ENCODE data around the gene HINT3.

Gene HINT3

DNA sequence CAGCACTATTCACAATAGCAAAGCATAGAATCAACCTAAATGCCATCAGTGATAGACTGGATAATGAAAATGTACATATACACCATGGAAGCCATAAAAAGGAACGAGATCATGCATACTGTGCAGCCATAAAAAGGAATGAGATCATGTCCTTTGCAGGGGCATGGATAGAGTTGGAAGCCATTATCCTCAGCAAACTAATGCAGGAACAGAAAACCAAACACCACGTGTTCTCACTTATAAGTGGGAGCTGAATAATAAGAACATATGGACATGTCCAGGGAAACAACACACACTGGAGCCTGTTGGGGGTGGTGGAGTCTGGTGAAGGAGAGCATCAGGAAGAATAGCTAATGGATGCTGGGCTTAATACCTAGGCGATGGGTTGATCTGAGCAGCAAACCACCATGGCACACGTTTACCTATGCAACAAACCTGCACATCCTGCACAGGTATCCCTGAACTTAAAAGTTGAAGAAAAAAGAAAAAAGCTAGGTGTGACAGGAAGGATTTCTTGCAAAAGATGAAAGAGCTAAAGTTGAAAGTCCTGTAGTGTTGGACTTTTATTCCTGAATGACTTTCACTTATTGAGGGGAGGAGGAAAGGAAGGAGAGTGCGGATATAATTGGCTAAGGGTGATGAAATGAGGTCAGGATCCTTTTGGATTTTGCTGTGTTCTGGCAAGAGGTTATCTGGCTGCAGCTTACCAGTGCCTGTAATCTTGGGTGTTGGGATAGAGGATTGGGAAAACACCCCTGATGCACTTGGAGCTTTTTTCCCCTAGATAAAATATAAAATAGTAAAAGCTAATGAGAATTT, 38.3 kb downstream of the HINT3 start:
- Histone ChIP-seq H3K27ac (ENCODE audit: low read depth, low read length, poor library complexity, severe bottlenecking) (no peak overlapping the region), H3K4me3 (ENCODE audit: low read depth, low read length, poor library complexity, severe bottlenecking) (no peak overlapping the region), H2AFZ (ENCODE audit: low read length) (no peak overlapping the region), H3K27me3 (ENCODE audit: insufficient read depth, low read length) (no peaks in the 10 kb centered on the region), H3K4me1 (ENCODE audit: insufficient read depth, low read length, severe bottlenecking) (peaks cover 12% of the 10 kb centered on the region), H3K9ac (ENCODE audit: low read length) (no peak overlapping the region), H3K79me2 (ENCODE audit: insufficient read depth, low read length) (peaks cover 36% of the 10 kb centered on the region), H3K9me3 (ENCODE audit: low read length) (no peaks in the 10 kb centered on the region), H3K4me2 (ENCODE audit: low read length) (no peak overlapping the region), H3F3A (ENCODE audit: insufficient read depth, low read length) (no peaks in the 10 kb centered on the region; the same call in 1 of the 2 replicates), H3K9me2 (ENCODE audit: low read depth, low read length) (no peaks in the 10 kb centered on the region), H3K36me3 (ENCODE audit: insufficient read depth, low read length) (peaks cover 35% of the 10 kb centered on the region), H4K20me1 (ENCODE audit: insufficient read depth, low read length) (no peaks in the 10 kb centered on the region)
- no peak for TF ChIP-seq EZH2 (IDR thresholded peaks at IDR 0.05; ENCODE audit: borderline replicate concordance, low read length)
- TF ChIP-seq, protein P1, sequence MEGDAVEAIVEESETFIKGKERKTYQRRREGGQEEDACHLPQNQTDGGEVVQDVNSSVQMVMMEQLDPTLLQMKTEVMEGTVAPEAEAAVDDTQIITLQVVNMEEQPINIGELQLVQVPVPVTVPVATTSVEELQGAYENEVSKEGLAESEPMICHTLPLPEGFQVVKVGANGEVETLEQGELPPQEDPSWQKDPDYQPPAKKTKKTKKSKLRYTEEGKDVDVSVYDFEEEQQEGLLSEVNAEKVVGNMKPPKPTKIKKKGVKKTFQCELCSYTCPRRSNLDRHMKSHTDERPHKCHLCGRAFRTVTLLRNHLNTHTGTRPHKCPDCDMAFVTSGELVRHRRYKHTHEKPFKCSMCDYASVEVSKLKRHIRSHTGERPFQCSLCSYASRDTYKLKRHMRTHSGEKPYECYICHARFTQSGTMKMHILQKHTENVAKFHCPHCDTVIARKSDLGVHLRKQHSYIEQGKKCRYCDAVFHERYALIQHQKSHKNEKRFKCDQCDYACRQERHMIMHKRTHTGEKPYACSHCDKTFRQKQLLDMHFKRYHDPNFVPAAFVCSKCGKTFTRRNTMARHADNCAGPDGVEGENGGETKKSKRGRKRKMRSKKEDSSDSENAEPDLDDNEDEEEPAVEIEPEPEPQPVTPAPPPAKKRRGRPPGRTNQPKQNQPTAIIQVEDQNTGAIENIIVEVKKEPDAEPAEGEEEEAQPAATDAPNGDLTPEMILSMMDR (IDR thresholded peaks at IDR 0.05; ENCODE audit: low read length): no peak

DNA sequence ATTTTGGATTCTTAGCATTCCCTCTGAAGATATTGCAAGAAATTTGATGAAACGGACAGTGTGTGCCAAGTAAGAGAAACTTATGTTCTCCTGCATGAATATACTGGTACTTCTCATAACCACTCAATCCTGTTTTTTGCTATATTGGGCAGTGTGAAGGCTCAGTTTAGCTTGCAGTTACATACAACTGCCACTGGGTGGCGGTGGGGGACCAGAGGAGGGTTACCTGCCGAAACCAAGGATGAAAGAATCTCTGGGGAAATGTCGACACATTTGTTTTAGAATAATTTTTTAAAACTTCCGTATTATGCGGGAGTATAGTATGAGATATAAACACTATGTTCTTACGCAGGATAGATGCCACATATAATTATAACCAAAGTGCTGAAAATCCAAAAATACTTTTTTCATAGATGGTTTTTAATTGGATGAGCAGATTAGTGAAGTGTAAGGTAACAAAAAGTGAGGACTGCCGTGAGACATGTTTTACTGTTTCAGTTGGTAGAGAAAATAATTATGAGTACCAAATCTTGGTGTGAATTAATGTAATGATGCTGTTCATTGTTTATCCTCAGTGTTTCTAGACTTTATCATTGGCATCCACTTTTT, 39.5 kb downstream of the HINT3 start:
- no peaks in the 10 kb centered on the region for H3K27me3 ChIP-seq (ENCODE audit: insufficient read depth, low read length)
- peak overlapping the region; percentile 37; the same call in 1 of the 2 replicates for H3K4me2 ChIP-seq (ENCODE audit: low read length)
- no peaks in the 10 kb centered on the region for H4K20me1 ChIP-seq (ENCODE audit: insufficient read depth, low read length)
- H3K4me1 ChIP-seq (ENCODE audit: insufficient read depth, low read length, severe bottlenecking): peaks cover 10% of the 10 kb centered on the region
- H3K9me3 ChIP-seq (ENCODE audit: low read length): no peaks in the 10 kb centered on the region
- H3K27ac ChIP-seq (ENCODE audit: low read depth, low read length, poor library complexity, severe bottlenecking): no peak overlapping the region
- no peaks in the 10 kb centered on the region for H3K9me2 ChIP-seq (ENCODE audit: low read depth, low read length)
- peaks cover 47% of the 10 kb centered on the region for H3K36me3 ChIP-seq (ENCODE audit: insufficient read depth, low read length)
- H3K4me3 ChIP-seq (ENCODE audit: low read depth, low read length, poor library complexity, severe bottlenecking): no peak overlapping the region
- TF ChIP-seq EZH2 (IDR thresholded peaks at IDR 0.05; ENCODE audit: borderline replicate concordance, low read length): no peak
- TF ChIP-seq, protein P1 (IDR thresholded peaks at IDR 0.05; ENCODE audit: low read length): peak; percentile 97
- H3F3A ChIP-seq (ENCODE audit: insufficient read depth, low read length): no peaks in the 10 kb centered on the region; the same call in 1 of the 2 replicates
- H3K79me2 ChIP-seq (ENCODE audit: insufficient read depth, low read length): peaks cover 27% of the 10 kb centered on the region
- H2AFZ ChIP-seq (ENCODE audit: low read length): no peak overlapping the region
- peak overlapping the region; percentile 2; the same call in 1 of the 2 replicates for H3K9ac ChIP-seq (ENCODE audit: low read length)

DNA sequence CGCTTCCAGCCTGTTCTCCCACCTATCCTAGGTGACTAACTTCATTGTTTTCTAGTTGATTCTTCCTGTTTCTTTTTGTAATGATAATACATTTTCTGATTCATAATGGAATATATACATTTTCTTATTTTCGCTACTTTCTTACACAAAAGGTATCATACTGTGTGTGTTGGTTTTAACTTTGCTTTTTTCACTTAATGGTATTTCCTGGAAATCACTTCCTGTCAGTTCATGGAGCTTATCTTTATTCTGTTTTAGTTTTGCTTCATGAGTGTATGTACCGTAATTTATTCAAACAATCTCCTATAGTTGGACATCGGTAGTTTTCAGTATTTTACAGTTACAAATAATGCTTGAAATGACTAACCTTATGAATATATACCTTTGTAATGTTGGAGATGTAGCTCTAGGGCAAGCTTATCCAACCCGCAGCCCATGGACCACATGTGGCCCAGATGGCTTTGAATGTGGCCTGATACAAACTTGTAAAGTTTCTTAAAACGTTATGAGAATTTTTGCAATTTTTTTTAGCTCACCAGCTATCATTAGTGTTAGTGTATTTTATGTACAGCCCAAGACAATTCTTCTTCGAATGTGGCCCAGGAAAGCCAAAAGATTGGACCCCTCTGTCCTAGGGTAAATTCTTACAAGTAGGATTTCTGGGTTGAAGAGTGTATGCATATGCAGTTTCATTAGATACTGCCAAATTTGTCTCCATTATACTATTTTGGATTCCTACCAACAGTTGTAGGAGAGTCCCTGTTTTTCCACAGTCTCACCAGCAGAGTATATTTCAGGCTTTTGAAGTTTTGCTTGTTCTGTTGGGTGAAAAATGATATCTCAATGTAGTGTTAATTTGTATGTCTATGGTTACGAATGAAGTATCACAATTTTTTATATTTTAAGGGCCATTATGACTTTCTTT, 46.4 kb downstream of the HINT3 start:
- TF ChIP-seq, protein P1 (IDR thresholded peaks at IDR 0.05; ENCODE audit: low read length): no peak
- no peak for TF ChIP-seq EZH2 (IDR thresholded peaks at IDR 0.05; ENCODE audit: borderline replicate concordance, low read length)
- Histone ChIP-seq H4K20me1 (ENCODE audit: insufficient read depth, low read length) (no peaks in the 10 kb centered on the region), H3F3A (ENCODE audit: insufficient read depth, low read length) (no peaks in the 10 kb centered on the region), H3K9ac (ENCODE audit: low read length) (no peak overlapping the region), H3K36me3 (ENCODE audit: insufficient read depth, low read length) (peaks cover 82% of the 10 kb centered on the region), H3K9me2 (ENCODE audit: low read depth, low read length) (no peaks in the 10 kb centered on the region), H3K4me3 (ENCODE audit: low read depth, low read length, poor library complexity, severe bottlenecking) (no peak overlapping the region), H2AFZ (ENCODE audit: low read length) (no peak overlapping the region), H3K9me3 (ENCODE audit: low read length) (no peaks in the 10 kb centered on the region), H3K4me1 (ENCODE audit: insufficient read depth, low read length, severe bottlenecking) (no peaks in the 10 kb centered on the region), H3K27me3 (ENCODE audit: insufficient read depth, low read length) (no peaks in the 10 kb centered on the region), H3K27ac (ENCODE audit: low read depth, low read length, poor library complexity, severe bottlenecking) (no peak overlapping the region), H3K79me2 (ENCODE audit: insufficient read depth, low read length) (0 out of 2 replicates have a peak, but pooled peaks cover 8% of the 10 kb centered on the region), H3K4me2 (ENCODE audit: low read length) (no peak overlapping the region)

Data from OCI-LY1 (cell line).